ENCODE results near the gene CFAP77.

GRCh38 chr9:132458432-132458831 lies 48.4 kb downstream of the CFAP77 start:
- no peak for TF ChIP-seq CTCF (conservative IDR thresholded peaks at IDR 0.05; ENCODE audit: low read depth, low read length)
- no peak for TF ChIP-seq MAFK (IDR thresholded peaks at IDR 0.05; ENCODE audit: low read depth, low read length)
- no peak for TF ChIP-seq CEBPB (IDR thresholded peaks at IDR 0.05; ENCODE audit: low read depth, low read length)
- TF ChIP-seq POLR2A (IDR thresholded peaks at IDR 0.05; ENCODE audit: low read depth, low read length) = no peak
- TF ChIP-seq USF2 (IDR thresholded peaks at IDR 0.05; ENCODE audit: low read depth, low read length) = no peak
- TF ChIP-seq RFX5 (IDR thresholded peaks at IDR 0.05; ENCODE audit: low read depth, low read length) = no peak
- TF ChIP-seq RAD21 (IDR thresholded peaks at IDR 0.05; ENCODE audit: low read length) = no peak
- no peak for TF ChIP-seq RCOR1 (IDR thresholded peaks at IDR 0.05; ENCODE audit: insufficient replicate concordance, low read length)
